ENCODE measurements around the gene ARSK.

The ARSK gene

GRCh38 chr5:95649842-95650620 is 95.1 kb downstream of the ARSK start:
- no peak for DNase-seq

GRCh38 chr5:95652849-95653248 is 97.9 kb downstream of the ARSK start:
- no peak for DNase-seq

GRCh38 chr5:95654196-95654595 is 99.3 kb downstream of the ARSK start:
- DNase-seq: no peak
